Putamen (tissue), 1 donor: ENCODE data around the gene PDHX.

ENCODE experiments used
- DNase-seq: peaks from one replicate; pipeline ENCODE4 v3.0.0-alpha.2; 2016; ENCODE audit warnings: low spot score

The PDHX gene

DNA sequence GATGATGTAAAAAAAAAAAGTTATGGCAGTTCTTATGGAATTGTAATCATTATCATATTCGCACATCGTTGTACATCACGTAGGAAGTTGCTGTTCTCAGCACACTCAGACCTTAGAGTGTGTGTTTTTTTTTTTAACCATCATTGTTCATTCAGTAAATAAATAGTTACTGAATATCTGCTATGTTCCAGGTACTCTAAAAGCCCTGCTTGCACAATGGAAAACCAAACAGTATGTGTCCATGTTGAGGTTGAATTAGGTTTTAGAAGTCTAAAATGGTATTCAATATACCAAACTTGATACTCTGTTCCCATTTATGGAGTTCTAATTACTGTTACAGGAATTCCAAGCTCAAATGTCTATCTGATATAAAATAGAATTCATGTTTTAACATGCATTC, 41.2 kb downstream of the PDHX start:
- no peak for DNase-seq

DNA sequence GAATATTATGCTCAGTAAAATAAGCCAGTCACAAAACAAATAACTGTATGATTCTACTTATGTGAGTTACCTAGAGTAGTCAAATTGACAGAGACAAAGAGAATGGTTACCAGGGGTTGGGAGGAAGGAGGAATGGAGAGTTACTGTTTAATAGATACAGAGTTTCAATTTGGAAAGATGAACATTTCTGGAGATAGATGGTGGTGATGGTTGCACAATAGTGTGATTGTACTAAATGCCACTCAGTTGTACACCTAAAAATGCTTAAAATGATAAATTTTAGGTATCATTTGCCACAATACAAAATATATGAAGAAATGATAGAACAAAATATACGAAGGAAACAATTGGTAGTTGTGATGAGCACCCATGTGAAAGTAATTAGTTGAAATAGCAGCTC, 43.4 kb downstream of the PDHX start:
- no peak for DNase-seq

DNA sequence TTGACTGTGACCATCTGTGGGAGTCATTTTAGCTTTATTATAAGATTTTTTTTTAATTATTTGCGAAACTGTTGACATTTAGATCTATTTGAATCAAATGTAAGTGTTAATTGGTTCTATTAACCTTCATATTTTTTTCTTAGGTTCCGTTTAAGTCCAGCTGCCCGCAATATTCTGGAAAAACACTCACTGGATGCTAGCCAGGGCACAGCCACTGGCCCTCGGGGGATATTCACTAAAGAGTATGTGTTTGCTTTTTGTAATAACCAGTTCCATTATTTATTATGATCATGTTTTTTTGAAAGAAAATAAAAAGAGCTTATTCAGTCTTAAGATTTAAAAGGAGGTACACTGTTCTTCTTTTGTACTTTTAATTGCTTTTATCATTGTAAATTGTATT, 43.9 kb downstream of the PDHX start:
- DNase-seq, result peak; percentile 23

DNA sequence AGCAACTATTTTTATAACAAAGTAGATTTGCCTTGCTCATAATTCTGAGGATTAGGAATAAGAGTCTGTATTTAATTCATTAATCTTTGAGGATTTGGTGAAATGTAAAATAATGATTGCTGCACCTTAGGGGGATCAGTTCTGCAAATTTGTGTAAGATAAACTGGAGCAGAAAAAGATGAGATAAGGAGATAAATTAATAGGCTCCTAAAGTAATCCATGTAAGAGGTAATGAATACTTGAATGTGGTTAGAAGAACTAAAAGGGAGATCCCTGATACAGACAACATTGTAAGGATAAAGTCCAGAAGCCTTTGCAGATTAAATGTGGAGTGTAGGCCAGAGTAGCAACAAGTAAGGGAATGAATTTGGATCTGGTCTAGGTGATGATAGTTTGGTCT, 45.6 kb downstream of the PDHX start:
- DNase-seq, result no peak

DNA sequence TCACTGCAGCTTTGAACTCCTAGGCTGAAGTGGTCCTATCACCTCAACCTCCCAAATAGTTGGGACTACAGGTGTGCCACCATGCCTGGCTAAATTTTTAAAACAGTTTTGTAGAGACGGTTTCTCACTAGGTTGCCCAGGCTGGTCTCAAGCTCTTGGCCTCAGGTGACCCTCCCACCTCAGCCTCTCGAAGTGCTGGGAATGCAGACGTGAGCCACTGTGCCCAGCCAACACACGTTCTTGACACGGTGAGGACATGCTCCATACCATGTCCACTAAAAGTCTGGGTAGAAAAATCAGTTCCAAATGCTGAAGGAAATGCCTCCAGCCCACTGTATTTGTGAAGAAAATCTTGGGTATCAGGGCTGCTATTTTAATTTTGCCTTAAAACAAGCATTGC, 46.9 kb downstream of the PDHX start:
- no peak for DNase-seq

DNA sequence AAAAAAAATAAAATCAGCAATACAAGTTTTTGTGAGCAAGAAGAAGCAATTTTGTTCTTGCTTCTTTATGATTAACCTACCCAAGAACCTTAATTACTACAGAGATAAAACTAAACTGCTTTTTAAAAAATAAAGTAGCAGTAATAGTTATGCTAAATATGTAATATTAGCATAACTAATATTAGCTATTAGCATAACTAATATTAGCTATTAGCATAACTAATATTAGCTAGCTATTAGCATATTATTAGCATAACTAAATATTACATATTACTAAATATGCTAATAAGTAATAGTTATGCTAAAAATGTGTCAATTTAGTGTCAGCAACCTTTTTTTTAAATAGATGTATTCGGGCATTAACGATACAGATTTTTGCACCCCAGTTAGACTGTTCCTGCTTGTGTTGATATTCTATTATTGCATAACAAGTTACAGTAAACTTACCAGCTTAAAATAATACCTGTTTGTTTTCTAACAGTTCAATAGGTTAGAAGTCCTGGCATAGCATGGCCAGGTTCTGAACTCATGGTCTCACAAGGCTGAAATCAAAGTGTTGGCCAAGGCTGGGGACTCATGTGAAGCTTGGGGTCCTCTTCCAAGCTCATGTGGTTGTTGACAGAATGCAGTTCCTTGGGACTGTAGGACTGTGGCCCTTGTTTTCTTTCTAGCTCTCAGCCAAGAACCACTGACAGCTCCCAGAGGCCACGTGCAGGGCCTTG, 48.4 kb downstream of the PDHX start:
- no peak for DNase-seq

DNA sequence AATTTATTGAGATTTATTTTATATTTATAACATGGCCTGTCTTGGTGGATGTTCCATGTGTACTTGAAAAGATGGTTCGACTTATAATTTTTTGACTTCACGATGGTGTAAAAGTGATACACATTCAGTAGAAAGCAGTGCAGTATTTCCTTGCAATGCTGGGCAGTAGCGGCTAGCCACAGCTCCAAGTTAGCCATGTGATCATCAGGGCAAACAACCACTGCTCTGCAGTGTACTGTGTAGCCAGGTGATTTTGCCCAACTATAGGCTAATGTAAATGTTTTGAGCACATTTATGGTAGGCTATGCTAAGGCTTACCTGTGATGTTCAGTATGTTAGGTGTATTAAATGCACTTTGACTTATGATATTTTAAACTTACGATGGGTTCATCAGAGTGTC, 52.4 kb downstream of the PDHX start:
- DNase-seq, result no peak

DNA sequence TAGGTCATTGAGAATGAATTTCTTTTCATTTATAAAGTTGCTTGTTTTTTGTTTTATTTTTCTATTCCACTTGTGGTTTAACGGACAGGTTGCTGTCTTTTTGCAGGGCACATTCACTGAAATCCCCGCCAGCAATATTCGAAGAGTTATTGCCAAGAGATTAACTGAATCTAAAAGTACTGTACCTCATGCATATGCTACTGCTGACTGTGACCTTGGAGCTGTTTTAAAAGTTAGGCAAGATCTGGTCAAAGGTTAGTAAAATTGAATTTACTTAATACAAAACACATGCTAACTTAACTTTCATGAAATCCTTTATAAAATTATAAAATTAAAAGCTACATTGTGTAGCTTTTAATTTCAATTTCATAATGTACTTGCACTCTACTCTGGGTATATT, 53.6 kb downstream of the PDHX start:
- no peak for DNase-seq

DNA sequence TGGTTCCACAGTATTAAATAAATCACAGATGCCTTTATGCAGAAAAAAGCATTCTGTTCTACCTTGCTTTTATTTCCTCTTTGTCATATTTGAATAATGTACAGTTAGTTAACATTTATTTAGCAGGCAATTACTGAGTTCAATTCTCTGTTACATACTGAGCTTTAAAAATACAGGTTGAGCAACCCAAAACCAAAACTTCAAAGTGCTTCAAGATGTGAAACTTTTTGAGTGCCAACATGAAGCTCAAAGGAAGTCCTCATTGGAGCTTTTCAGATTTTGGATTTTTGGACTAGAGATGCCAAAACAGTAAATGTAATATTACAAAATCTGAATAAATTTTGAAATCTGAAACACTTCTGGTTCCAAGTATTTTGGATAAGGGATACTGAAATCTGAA, 54.1 kb downstream of the PDHX start:
- no peak for DNase-seq

DNA sequence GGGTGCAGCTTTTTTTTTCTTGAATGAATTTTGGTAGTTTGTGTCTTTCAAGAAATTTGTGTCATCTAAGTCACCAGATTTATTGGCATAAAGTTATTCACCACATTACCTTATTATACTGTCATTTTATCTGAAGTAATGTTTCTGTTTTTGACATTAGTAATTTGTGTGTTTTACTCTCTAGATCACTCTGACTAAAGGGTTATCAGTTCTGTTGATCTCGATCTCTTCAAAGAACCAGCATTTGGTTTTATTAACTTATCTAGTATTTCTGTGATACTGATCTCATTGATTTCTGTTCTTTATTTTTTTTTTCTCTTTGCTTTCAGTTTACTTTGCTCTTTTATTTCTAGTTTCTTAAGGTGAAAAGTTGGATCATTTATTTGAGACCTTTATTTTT, 55.5 kb downstream of the PDHX start:
- DNase-seq, result no peak

DNA sequence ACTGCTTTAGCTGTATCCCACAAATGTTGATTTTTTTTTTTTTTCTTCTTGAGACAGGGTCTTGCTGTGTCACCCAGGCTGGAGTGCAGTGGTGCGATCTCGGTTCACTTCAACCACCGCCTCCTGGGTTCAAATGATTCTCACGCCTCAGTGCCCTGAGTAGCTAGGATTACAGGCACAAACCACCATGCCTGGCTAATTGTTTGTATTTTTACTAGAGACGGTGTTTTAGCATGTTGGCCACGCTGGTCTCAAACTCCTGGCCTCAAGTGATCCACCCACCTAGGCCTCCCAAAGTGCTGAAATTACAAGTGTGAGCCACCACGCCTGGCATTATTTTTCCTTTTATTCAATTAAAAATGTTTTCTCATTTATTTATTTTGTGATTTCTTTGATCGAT, 55.9 kb downstream of the PDHX start:
- DNase-seq, result no peak

DNA sequence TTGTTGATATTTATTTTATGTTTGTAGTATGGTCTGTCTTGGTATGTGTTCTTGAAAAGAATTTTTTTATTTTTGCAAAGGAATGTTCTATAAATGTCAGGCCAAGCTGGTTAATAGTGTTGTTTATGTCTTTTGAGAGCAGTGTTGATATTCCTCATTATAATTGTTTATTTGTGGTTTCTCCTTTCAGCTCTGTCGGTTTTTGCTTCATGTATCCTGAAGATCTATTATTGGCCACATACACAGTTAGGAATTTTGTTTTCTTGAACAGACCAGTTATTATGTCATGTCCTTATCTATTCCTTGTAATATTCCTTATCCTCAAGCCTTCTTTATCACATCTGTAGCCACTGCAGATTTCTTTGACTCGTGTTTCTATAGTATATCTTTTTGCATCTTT, 56.5 kb downstream of the PDHX start:
- DNase-seq, result no peak

DNA sequence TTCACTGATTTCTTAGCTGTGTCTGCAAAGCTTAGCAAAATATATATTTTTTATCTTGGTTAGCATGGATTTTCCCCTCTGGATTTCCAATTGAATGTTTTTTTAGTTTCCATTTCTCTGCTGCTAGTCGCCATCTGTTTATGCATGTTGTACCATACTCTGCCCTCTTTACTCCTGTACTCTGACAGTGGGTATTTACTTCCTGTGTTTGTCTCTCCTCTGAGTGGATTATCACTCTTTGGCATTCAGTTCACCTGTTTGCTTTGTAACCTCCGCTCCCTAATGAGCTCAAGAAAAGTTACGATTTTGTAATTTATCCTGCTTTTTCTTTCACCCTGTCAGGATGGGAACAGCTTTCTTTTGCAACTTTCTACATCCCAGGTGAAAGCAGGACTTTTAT, 59.1 kb downstream of the PDHX start:
- no peak for DNase-seq

DNA sequence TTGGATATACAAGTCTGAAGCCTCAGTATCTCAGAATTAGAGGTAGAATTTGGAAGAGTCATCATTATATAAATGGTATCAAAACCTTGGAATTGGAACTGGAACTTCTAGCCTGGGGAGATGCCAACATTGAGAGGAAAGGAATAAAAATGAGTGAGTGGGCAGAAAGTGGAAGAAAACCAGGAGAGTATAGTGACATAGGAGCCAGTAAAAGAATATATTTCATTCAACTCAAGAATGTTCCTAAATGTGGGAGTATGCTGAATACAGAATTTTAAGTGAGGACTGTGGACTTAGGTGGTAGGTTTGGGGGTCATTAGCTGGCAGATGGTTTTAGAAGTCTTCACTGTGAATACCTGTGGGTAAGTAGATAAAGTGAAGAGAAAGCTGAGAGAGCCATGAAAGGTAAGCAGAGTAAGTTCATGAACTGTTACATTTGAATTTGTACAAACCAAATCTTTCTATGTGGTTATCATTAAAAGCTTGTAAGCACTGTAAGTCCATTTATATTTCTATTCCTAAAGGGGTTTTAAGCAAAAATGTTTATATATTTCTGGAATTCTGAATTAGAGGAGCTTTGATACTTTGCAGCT, 60.2 kb downstream of the PDHX start:
- DNase-seq, result peak; percentile 30

DNA sequence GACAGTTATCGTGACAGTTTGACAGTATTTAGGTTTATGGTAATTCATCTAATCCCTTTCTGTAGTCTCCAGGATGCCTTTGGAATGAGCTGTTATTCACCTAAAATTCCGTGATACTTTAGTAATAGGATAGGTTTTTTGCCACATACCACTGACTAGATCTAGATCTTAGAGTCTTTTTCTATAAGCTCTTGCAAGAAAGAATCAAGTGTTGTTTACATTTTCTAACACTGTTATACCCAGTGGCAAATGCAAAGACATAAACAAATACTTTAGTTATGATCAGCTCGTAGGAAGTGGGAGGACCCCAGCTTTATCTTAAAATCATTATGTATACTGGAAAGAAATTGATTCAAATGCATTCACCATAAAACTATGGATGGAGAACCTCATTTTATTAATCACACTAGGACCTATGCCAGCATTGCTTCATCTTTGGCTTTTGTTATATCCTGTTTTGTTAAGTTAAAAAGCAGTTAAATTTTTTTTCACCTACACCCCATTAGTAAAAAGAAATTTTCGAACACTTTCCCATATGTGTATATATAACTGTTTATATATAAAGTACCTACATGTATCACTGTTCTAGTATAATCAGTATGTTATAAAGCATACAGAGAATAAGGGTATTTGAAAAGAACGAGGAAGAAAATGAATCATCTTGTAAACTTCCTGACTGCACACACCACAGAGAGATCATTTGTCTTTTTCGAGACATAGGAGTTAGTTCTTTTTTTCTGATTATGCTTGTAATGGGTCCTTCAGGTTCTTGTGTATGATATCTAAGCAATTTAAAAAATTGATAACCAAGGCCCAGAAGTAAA, 60.9 kb downstream of the PDHX start:
- DNase-seq, result no peak

DNA sequence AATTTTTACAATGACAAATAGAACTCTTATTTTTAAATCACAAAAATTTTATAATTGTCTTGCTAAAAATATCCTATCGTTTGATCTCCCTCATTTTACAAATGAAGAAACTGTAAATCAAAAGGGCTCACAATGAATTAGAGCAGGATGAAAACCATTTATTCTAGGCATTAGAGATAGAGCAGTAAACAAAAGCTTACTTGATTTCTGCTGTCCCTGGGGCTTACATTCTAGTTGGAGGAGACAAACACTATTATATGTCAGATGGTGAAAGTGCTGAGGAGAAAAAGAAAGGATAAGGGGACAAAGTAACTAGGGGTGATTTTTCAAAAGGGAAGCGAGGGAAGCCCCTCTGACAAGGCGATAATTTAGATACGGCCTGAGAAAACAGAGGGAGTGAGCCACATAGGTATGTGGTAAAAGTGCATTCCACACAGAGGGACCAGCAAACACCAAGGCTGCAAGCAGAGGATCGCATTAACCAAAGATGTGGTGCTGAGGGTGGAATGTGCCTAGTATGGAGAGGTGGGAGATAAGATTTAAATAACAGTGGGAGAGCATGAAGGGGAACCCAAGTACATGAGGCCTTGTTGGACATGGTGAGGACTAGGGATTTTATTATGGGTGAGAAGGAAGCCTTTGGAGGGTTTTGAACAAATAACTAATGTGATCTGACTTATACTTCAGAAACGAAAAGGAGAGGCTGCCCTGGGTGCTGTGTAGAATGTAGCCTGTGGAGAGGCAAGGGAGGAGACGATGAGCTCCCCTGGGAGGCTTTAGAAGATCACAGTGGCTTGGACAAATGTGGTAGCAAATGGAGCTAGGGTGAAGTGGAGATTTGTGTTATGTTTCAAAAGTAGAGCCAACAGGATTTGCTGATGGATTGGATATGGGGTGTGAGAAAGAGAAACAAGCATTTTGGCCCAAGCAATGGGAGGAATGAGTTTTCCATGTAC, 62.1 kb downstream of the PDHX start:
- DNase-seq, result no peak

DNA sequence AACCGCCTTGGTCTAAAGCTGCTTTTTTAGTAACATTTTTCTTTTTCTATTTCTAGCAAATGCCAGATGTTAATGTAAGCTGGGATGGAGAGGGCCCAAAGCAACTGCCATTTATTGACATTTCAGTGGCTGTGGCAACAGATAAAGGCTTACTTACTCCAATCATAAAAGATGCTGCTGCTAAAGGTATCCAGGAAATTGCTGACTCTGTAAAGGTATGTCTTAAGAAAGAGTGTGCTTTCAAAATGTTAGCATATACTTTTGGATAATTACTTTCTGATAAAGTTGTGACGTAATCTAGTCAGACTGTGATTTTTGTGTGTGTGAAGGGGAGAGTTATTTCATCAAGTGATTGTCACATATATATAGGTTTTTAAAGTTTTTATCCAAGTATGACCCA, 68.1 kb downstream of the PDHX start:
- DNase-seq, result no peak

DNA sequence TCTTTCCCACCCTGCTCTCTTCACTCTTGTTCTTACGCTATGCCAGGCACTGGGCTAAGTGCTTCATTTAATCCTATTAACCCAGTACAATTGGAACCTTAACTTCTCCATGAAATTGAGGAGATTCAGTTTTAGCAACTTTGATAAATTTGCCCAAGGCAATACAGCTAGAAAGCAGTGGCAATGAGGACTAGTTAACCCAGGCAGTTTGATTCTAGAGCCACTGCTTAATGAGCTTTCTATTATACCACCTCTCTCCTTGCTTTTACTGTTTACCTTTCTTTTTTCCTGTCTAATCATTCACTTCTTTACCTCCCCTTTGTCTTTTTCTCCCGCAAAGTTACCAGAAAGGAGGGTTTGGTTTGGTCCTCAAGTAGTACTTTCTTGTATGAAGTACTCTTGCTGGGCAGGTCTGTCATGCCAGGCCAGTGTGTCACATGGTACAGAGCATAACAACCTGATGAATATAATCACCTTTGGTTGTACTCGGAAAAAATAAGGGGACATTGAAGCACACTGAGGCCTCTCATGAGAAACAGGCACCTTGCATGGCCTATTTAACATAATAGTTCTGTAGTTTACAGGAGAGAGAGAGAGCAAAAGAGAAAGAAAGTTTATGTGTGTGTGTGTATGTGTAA, 70.6 kb downstream of the PDHX start:
- no peak for DNase-seq

DNA sequence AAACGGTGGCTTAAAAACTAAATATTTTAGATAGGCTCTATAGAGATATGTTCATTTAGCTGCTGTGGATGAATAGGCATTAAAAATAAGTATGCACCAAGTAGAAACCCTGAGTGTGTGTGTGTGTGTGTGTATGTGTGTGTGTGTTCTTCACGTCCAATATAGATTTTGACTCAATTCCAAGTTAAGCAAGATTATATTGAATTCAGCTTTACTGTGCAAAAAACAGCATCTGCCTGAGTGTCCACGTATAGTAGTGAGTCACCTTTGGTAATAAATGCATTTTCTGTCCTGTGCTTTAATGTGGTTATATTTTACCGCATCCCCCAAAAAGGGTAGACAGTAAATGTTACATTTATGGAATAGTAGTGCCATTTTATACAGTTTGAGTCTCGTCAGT, 71.2 kb downstream of the PDHX start:
- DNase-seq, result no peak

DNA sequence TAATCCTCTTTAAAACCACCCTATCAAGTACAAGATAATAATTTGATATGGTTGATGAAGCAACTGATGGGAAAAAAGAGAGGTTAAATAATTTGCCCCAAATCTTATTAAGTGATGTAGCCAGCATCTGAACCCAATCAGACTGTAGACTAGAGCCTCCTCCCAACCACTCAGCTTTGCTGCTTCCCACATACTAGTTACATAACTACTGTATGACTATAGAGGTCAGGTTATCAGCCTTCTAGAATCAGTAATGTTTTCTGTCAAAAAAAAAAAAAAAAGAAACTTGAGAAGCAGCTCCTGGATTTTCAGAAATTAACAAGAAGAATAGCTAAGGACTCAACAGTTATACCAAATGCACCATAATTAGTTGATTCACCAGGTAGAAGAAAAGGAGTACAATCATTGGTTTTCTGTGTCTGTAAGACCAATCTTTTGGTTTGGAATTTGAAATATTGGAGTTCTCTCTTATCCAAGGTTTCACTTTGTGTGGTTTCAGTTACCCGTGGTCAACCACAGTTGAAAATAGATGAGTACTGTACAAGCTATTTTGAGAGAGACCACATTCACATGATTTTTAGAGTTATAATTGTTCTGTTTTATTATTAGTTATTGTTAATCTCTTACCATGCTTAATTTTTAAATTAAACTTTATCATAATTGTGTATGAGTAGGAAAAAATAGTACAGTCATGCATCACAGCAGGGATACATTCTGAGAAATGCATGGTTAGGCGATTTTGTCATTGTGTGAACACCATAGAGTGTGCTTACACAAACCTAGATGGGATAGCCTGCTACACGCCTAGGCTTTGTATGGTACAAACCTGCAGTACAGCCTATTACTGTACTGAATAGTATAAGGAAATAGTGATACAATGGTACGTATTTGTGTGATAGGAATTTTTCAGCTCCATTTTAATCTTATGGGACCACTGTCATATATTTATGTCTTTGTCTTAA, 72.2 kb downstream of the PDHX start:
- DNase-seq, result peak; percentile 34

DNA sequence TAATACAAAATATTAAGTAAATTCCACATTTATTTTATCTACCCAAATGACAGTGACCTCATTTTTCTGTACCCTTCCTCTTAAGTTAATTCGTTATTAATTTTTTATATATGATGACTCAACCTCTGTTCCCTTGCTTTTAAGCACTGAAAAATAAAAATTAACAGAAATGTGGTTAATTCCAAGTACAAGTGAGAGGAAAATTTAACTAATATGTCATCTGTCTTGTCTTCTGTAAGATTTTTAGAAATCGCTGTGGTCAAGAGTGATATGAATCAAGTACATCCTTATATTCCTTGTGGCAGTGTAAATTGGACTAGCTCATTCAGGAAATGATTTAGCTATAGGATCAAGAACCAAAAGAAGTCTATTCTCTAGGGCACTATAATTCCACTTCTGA, 74.5 kb downstream of the PDHX start:
- no peak for DNase-seq
